Measurements from ENCODE around the gene PLVAP.
A peak's percentile ranks its signal among the peaks of the same experiment; 100 is the strongest.

PLVAP gene

GRCh38 chr19:17333611-17334413, 43.3 kb downstream of the PLVAP start (continued):
- TF ChIP-seq ZBTB49 (tag by site-specific recombination; IDR thresholded peaks at IDR 0.05; ENCODE audit: low read depth) (0 out of 2 replicates have a peak, but pooled peaks have one; percentile 18), ZNF148 (tag by site-specific recombination; IDR thresholded peaks at IDR 0.05; ENCODE audit: borderline replicate concordance) (no peak), ZNF350 (tag by site-specific recombination; IDR thresholded peaks at IDR 0.05) (no peak), ZNF311 (tag by site-specific recombination; IDR thresholded peaks at IDR 0.05; ENCODE audit: borderline replicate concordance) (no peak), ZNF223 (tag by site-specific recombination; IDR thresholded peaks at IDR 0.05) (no peak), ZNF623 (tag by site-specific recombination; IDR thresholded peaks at IDR 0.05) (peak; percentile 54; the same call in 1 of the 2 replicates), ZNF433 (tag by site-specific recombination; IDR thresholded peaks at IDR 0.05; ENCODE audit: low read depth) (no peak), ZNF544 (tag by site-specific recombination; IDR thresholded peaks at IDR 0.05) (no peak), ZNF777 (tag by site-specific recombination; IDR thresholded peaks at IDR 0.05; ENCODE audit: borderline replicate concordance) (no peak; the same call in 1 of the 2 replicates), ZNF558 (tag by site-specific recombination; IDR thresholded peaks at IDR 0.05) (no peak), ZNF560 (tag by site-specific recombination; IDR thresholded peaks at IDR 0.05; ENCODE audit: borderline replicate concordance) (no peak), ZBTB21 (tag by site-specific recombination; IDR thresholded peaks at IDR 0.05) (peak; percentile 40; the same call in 1 of the 2 replicates), ZNF626 (tag by site-specific recombination; IDR thresholded peaks at IDR 0.05) (no peak), ZNF138 (tag by site-specific recombination; IDR thresholded peaks at IDR 0.05; ENCODE audit: borderline replicate concordance) (no peak), ZNF518A (tag by site-specific recombination; conservative IDR thresholded peaks at IDR 0.05; ENCODE audit: low read depth) (no peak), GFI1B (tag by site-specific recombination; IDR thresholded peaks at IDR 0.05) (no peak), PBX3 (CRISPR knock-in tag; IDR thresholded peaks at IDR 0.05) (no peak), ZNF76 (tag by site-specific recombination; IDR thresholded peaks at IDR 0.05; ENCODE audit: borderline replicate concordance, low read depth) (no peak), ZNF239 (tag by site-specific recombination; IDR thresholded peaks at IDR 0.05) (peak; percentile 97)
- TF ChIP-seq, protein P1, sequence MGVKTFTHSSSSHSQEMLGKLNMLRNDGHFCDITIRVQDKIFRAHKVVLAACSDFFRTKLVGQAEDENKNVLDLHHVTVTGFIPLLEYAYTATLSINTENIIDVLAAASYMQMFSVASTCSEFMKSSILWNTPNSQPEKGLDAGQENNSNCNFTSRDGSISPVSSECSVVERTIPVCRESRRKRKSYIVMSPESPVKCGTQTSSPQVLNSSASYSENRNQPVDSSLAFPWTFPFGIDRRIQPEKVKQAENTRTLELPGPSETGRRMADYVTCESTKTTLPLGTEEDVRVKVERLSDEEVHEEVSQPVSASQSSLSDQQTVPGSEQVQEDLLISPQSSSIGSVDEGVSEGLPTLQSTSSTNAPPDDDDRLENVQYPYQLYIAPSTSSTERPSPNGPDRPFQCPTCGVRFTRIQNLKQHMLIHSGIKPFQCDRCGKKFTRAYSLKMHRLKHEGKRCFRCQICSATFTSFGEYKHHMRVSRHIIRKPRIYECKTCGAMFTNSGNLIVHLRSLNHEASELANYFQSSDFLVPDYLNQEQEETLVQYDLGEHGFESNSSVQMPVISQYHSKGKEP (tag by site-specific recombination; IDR thresholded peaks at IDR 0.05): 0 out of 2 replicates have a peak, but pooled peaks have one; percentile 16
- TF ChIP-seq, protein P2, sequence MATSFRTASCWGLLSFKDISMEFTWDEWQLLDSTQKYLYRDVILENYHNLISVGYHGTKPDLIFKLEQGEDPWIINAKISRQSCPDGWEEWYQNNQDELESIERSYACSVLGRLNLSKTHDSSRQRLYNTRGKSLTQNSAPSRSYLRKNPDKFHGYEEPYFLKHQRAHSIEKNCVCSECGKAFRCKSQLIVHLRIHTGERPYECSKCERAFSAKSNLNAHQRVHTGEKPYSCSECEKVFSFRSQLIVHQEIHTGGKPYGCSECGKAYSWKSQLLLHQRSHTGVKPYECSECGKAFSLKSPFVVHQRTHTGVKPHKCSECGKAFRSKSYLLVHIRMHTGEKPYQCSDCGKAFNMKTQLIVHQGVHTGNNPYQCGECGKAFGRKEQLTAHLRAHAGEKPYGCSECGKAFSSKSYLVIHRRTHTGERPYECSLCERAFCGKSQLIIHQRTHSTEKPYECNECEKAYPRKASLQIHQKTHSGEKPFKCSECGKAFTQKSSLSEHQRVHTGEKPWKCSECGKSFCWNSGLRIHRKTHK (tag by site-specific recombination; IDR thresholded peaks at IDR 0.05): no peak
- TF ChIP-seq, protein P3, sequence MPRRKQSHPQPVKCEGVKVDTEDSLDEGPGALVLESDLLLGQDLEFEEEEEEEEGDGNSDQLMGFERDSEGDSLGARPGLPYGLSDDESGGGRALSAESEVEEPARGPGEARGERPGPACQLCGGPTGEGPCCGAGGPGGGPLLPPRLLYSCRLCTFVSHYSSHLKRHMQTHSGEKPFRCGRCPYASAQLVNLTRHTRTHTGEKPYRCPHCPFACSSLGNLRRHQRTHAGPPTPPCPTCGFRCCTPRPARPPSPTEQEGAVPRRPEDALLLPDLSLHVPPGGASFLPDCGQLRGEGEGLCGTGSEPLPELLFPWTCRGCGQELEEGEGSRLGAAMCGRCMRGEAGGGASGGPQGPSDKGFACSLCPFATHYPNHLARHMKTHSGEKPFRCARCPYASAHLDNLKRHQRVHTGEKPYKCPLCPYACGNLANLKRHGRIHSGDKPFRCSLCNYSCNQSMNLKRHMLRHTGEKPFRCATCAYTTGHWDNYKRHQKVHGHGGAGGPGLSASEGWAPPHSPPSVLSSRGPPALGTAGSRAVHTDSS (tag by site-specific recombination; IDR thresholded peaks at IDR 0.05): no peak

All from HEK293 (cell line).